Measurements from ENCODE around the gene ABI3BP. TPM values are rescaled to one million over a fixed set of nuclear protein-coding genes. Genes with fewer than 3 reads are reported as not detected.

Gene ABI3BP
- total RNA-seq, 4 donors from 2014 or later = 7.9 to 32.6 (median 17.6) TPM

- 78 to 83% methylated on average over 2 of the region's 2 CpGs for WGBS, 2 donors (ENCODE audit: low coverage in 1 of 2)
Observed at GRCh38 chr3:100780071-100780622, 213.1 kb downstream of the ABI3BP start.

GRCh38 chr3:100779480-100779879, 213.7 kb downstream of the ABI3BP start:
- Histone ChIP-seq H3K4me3 (no peak overlapping the region), H3K27me3 (no peaks in the 10 kb centered on the region), H3K4me1 (peaks cover 0 to 5% (median 0%) of the 10 kb centered on the region in 4 donors), H3K36me3 (no peaks in the 10 kb centered on the region), H3K27ac (no peak overlapping the region), H3K9me3 (no peaks in the 10 kb centered on the region)
- in situ Hi-C loops (cut with MboI; ENCODE audit: low pct_ligation_motif_present in 1 of 4, low pct_unique_long_range_greater_than_20kb in 1 of 4, low sequenced_read_pairs in 3 of 4) = no loop called here
- intact Hi-C loops (cut with DNase I; ENCODE audit: low total_unique reads) = no loop called here
- TF ChIP-seq POLR2AphosphoS5 (IDR thresholded peaks at IDR 0.05) = no peak
- TF ChIP-seq CTCF (IDR thresholded peaks at IDR 0.05) = no peak
- no peak for TF ChIP-seq EP300 (IDR thresholded peaks at IDR 0.05; ENCODE audit: low read depth)
- TF ChIP-seq POLR2A (IDR thresholded peaks at IDR 0.05) = no peak
- DNase-seq = no peak

More at GRCh38 chr3:100780071-100780622, 213.1 kb downstream of the ABI3BP start:
- H3K36me3 ChIP-seq = no peaks in the 10 kb centered on the region
- DNase-seq = no peak
- H3K27me3 ChIP-seq = no peaks in the 10 kb centered on the region
- no peak overlapping the region for H3K4me3 ChIP-seq
- in situ Hi-C loops (cut with MboI; ENCODE audit: low pct_ligation_motif_present in 1 of 4, low pct_unique_long_range_greater_than_20kb in 1 of 4, low sequenced_read_pairs in 3 of 4) = no loop called here
- H3K4me1 ChIP-seq = peaks cover 0 to 5% (median 0%) of the 10 kb centered on the region in 4 donors
- H3K9me3 ChIP-seq = no peaks in the 10 kb centered on the region
- H3K27ac ChIP-seq = no peak overlapping the region
- TF ChIP-seq POLR2A (IDR thresholded peaks at IDR 0.05) = no peak
- no peak for TF ChIP-seq EP300 (IDR thresholded peaks at IDR 0.05; ENCODE audit: low read depth)
- intact Hi-C loops (cut with DNase I; ENCODE audit: low total_unique reads) = no loop called here

GRCh38 chr3:100777271-100777670, 215.9 kb downstream of the ABI3BP start:
- H3K9me3 ChIP-seq = no peaks in the 10 kb centered on the region
- intact Hi-C loops (cut with DNase I; ENCODE audit: low total_unique reads) (no loop called here), in situ Hi-C loops (cut with MboI; ENCODE audit: low pct_ligation_motif_present in 1 of 4, low pct_unique_long_range_greater_than_20kb in 1 of 4, low sequenced_read_pairs in 3 of 4) (no loop called here)
- H3K4me3 ChIP-seq = no peak overlapping the region
- DNase-seq = no peak
- peaks cover 0 to under 1% (median 0%) of the 10 kb centered on the region in 4 donors for H3K4me1 ChIP-seq
- H3K36me3 ChIP-seq = peaks cover 0 to 6% (median 0%) of the 10 kb centered on the region in 4 donors
- TF ChIP-seq POLR2AphosphoS5 (IDR thresholded peaks at IDR 0.05) (no peak), CTCF (IDR thresholded peaks at IDR 0.05) (no peak), EP300 (IDR thresholded peaks at IDR 0.05; ENCODE audit: low read depth) (no peak), POLR2A (IDR thresholded peaks at IDR 0.05) (no peak)
- no peak overlapping the region for H3K27ac ChIP-seq
- H3K27me3 ChIP-seq = no peaks in the 10 kb centered on the region

- TF ChIP-seq POLR2AphosphoS5 (IDR thresholded peaks at IDR 0.05) (no peak), POLR2A (IDR thresholded peaks at IDR 0.05) (no peak), EP300 (IDR thresholded peaks at IDR 0.05; ENCODE audit: low read depth) (no peak), CTCF (IDR thresholded peaks at IDR 0.05) (no peak)
- Histone ChIP-seq H3K27ac (no peak overlapping the region), H3K9me3 (no peaks in the 10 kb centered on the region), H3K27me3 (no peaks in the 10 kb centered on the region), H3K36me3 (peaks cover 0 to 6% (median 0%) of the 10 kb centered on the region in 4 donors), H3K4me1 (no peaks in the 10 kb centered on the region), H3K4me3 (no peak overlapping the region)
- intact Hi-C loops (cut with DNase I; ENCODE audit: low total_unique reads) (no loop called here), in situ Hi-C loops (cut with MboI; ENCODE audit: low pct_ligation_motif_present in 1 of 4, low pct_unique_long_range_greater_than_20kb in 1 of 4, low sequenced_read_pairs in 3 of 4) (no loop called here)
- 83% methylated on average over 2 of the region's 2 CpGs; no CpG with 5 or more reads in 1 of the 2 donors for WGBS, 2 donors (ENCODE audit: low coverage in 1 of 2)
- DNase-seq = no peak
Observed at GRCh38 chr3:100776746-100777145, 216.5 kb downstream of the ABI3BP start.

Data from transverse colon (tissue), 4 donors.